ENCODE measurements around the gene CREBBP. TPM values are rescaled to one million over a fixed set of nuclear protein-coding genes. Genes with fewer than 3 reads are reported as not detected.

The CREBBP gene
- total RNA-seq, 1 donor from 2014 or later, result 11.3 TPM

GRCh38 chr16:3879887-3880564 lies 487 bp downstream of the CREBBP start:
- peak overlapping the region; percentile 82 for H3K4me3 ChIP-seq (ENCODE audit: low read depth, low read length)
- TF ChIP-seq CTCF (conservative IDR thresholded peaks at IDR 0.05; ENCODE audit: low read depth, low read length), result no peak
- no peak for DNase-seq (ENCODE audit: low read depth)

- peak; percentile 3 for TF ChIP-seq CTCF (conservative IDR thresholded peaks at IDR 0.05; ENCODE audit: low read depth, low read length)
- no peak for DNase-seq (ENCODE audit: low read depth)
- peak overlapping the region; percentile 82 for H3K4me3 ChIP-seq (ENCODE audit: low read depth, low read length)
These were observed 1.1 kb downstream of the CREBBP start for GRCh38 chr16:3879258-3879886.

GRCh38 chr16:3878610-3879009 lies 1.9 kb downstream of the CREBBP start:
- TF ChIP-seq CTCF (conservative IDR thresholded peaks at IDR 0.05; ENCODE audit: low read depth, low read length), result no peak
- DNase-seq (ENCODE audit: low read depth), result no peak
- H3K4me3 ChIP-seq (ENCODE audit: low read depth, low read length), result peak overlapping the region; percentile 82

- no peak for DNase-seq (ENCODE audit: low read depth)
- H3K4me3 ChIP-seq (ENCODE audit: low read depth, low read length), result no peak overlapping the region
- no peak for TF ChIP-seq CTCF (conservative IDR thresholded peaks at IDR 0.05; ENCODE audit: low read depth, low read length)
These were observed 3.8 kb downstream of the CREBBP start for GRCh38 chr16:3876695-3877094.

GRCh38 chr16:3876160-3876559 lies 4.4 kb downstream of the CREBBP start:
- DNase-seq (ENCODE audit: low read depth), result no peak
- H3K4me3 ChIP-seq (ENCODE audit: low read depth, low read length), result no peak overlapping the region
- no peak for TF ChIP-seq CTCF (conservative IDR thresholded peaks at IDR 0.05; ENCODE audit: low read depth, low read length)

- no peak for TF ChIP-seq CTCF (conservative IDR thresholded peaks at IDR 0.05; ENCODE audit: low read depth, low read length)
- no peak for DNase-seq (ENCODE audit: low read depth)
- H3K4me3 ChIP-seq (ENCODE audit: low read depth, low read length), result no peak overlapping the region
These were observed 5.5 kb downstream of the CREBBP start for GRCh38 chr16:3874794-3875692.
